ENCODE results near the gene CRHR2. TPM values are rescaled to one million over a fixed set of nuclear protein-coding genes. Genes with fewer than 3 reads are reported as not detected.

Gene CRHR2
- polyA plus RNA-seq, 1 of the 3 experiments (the other 2 are of a cell fraction) = not detected

GRCh38 chr7:30679664-30680063 lies 2.6 kb downstream of the CRHR2 start:
- H3K4me1 ChIP-seq (ENCODE audit: control insufficient read depth in 1 of 2, insufficient read depth in 2 of 2, low read depth in 1 of 2, low read length in 1 of 2) = peaks cover 0 to 27% of the 10 kb centered on the region in 2 experiments; a peak in 1 of 4 replicates
- ChIA-PET CTCF (interaction anchor here (1.3 to 5.8 kb wide), 3 partner anchors 22 to 259 kb away, joined by 4 to 44 read pairs (median 6); no protein-coding TSS in a partner anchor), POLR2A (no interaction called here)
- H3K4me3 ChIP-seq (ENCODE audit: low read depth in 2 of 2, low read length in 1 of 2) = no peak overlapping the region
- no peaks in the 10 kb centered on the region for H3K9me2 ChIP-seq
- no peak overlapping the region for H2AFZ ChIP-seq (ENCODE audit: low read depth)
- WGBS (ENCODE audit: low lambda C conversion rate) = 0% methylated on average over 2 of the region's 2 CpGs
- no peaks in the 10 kb centered on the region for H3F3A ChIP-seq (replicated peaks; ENCODE audit: insufficient read depth)
- H3K9me3 ChIP-seq = no peaks in the 10 kb centered on the region
- H4K20me1 ChIP-seq (ENCODE audit: insufficient read depth) = 0 out of 2 replicates have a peak, but pooled peaks cover 6% of the 10 kb centered on the region
- TF ChIP-seq RCOR1 (IDR thresholded peaks at IDR 0.05; ENCODE audit: low read length) (no peak), RXRA (IDR thresholded peaks at IDR 0.05; ENCODE audit: borderline replicate concordance, low read depth) (no peak), ZBTB33 (IDR thresholded peaks at IDR 0.05; ENCODE audit: borderline replicate concordance, low read depth) (no peak), ELF1 (IDR thresholded peaks at IDR 0.05) (no peak), EP300 (IDR thresholded peaks at IDR 0.05; ENCODE audit: borderline replicate concordance in 1 of 2, low read depth in 1 of 2, low read length in 1 of 2) (no peak)
- TF ChIP-seq, protein P1, sequence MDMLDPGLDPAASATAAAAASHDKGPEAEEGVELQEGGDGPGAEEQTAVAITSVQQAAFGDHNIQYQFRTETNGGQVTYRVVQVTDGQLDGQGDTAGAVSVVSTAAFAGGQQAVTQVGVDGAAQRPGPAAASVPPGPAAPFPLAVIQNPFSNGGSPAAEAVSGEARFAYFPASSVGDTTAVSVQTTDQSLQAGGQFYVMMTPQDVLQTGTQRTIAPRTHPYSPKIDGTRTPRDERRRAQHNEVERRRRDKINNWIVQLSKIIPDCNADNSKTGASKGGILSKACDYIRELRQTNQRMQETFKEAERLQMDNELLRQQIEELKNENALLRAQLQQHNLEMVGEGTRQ (IDR thresholded peaks at IDR 0.05; ENCODE audit: borderline replicate concordance, low read depth, low read length) = no peak
- no peaks in the 10 kb centered on the region for H3K79me2 ChIP-seq (ENCODE audit: insufficient read depth)
- H3K27me3 ChIP-seq (ENCODE audit: insufficient read depth) = peaks cover 71% of the 10 kb centered on the region
- H3K27ac ChIP-seq (ENCODE audit: low read depth in 2 of 2, low read length in 1 of 2) = no peak overlapping the region
- H3K36me3 ChIP-seq (replicated peaks in 1 of 2; ENCODE audit: control insufficient read depth in 1 of 2, insufficient read depth in 2 of 2, low read length in 1 of 2) = no peaks in the 10 kb centered on the region
- no peak overlapping the region for H3K4me2 ChIP-seq
- no peak for DNase-seq
- H3K9ac ChIP-seq = no peak overlapping the region

GRCh38 chr7:30678805-30679204 lies 3.5 kb downstream of the CRHR2 start:
- no peak for DNase-seq
- 55% methylated on average over 2 of the region's 2 CpGs for WGBS (ENCODE audit: low lambda C conversion rate)
- TF ChIP-seq SMC3 (IDR thresholded peaks at IDR 0.05; ENCODE audit: low read depth, low read length) (no peak), SIN3A (IDR thresholded peaks at IDR 0.05; ENCODE audit: borderline replicate concordance, low read depth, low read length) (no peak), RAD21 (IDR thresholded peaks at IDR 0.05; ENCODE audit: low read length) (no peak)
- Histone ChIP-seq H3K27ac (ENCODE audit: low read depth in 2 of 2, low read length in 1 of 2) (no peak overlapping the region), H3K4me1 (ENCODE audit: control insufficient read depth in 1 of 2, insufficient read depth in 2 of 2, low read depth in 1 of 2, low read length in 1 of 2) (peaks cover 0 to 21% of the 10 kb centered on the region in 2 experiments; a peak in 1 of 4 replicates), H4K20me1 (ENCODE audit: insufficient read depth) (0 out of 2 replicates have a peak, but pooled peaks cover under 1% of the 10 kb centered on the region), H3K4me3 (ENCODE audit: low read depth in 2 of 2, low read length in 1 of 2) (no peak overlapping the region), H3K4me2 (no peak overlapping the region), H3F3A (replicated peaks; ENCODE audit: insufficient read depth) (no peaks in the 10 kb centered on the region), H3K36me3 (replicated peaks in 1 of 2; ENCODE audit: control insufficient read depth in 1 of 2, insufficient read depth in 2 of 2, low read length in 1 of 2) (no peaks in the 10 kb centered on the region), H3K79me2 (ENCODE audit: insufficient read depth) (no peaks in the 10 kb centered on the region), H2AFZ (ENCODE audit: low read depth) (no peak overlapping the region), H3K9ac (no peak overlapping the region), H3K9me3 (no peaks in the 10 kb centered on the region), H3K9me2 (no peaks in the 10 kb centered on the region), H3K27me3 (ENCODE audit: insufficient read depth) (peaks cover 63% of the 10 kb centered on the region)
- CTCF ChIA-PET = interaction anchor here (1.0 to 5.8 kb wide), 4 partner anchors 8 to 260 kb away, joined by 3 to 44 read pairs (median 5); no protein-coding TSS in a partner anchor
- POLR2A ChIA-PET = no interaction called here
